C4-2B (cell line): Measurements from ENCODE around the gene RAPGEF4.
"Not testable (repeated sequence)": the region's sequence is repeated elsewhere in the genome, so short reads cannot be mapped to it uniquely, and the experiment has no call there.

Experiments
- H3K27ac ChIP-seq: fragments of 450-650 bp; 2 replicates; pipeline ENCODE4 v1.5.1; 2017
- ZFX ChIP-seq: fragments of 450-650 bp; IDR thresholded peaks from 2 replicates; pipeline ENCODE4 v1.6.1; 2017
- TF ChIP-seq, protein P1 (sequence below): fragments of 450-650 bp; conservative IDR thresholded peaks from 2 replicates; pipeline ENCODE4 v1.5.1; 2017; ENCODE audit warnings: mild to moderate bottlenecking

The RAPGEF4 gene

DNA sequence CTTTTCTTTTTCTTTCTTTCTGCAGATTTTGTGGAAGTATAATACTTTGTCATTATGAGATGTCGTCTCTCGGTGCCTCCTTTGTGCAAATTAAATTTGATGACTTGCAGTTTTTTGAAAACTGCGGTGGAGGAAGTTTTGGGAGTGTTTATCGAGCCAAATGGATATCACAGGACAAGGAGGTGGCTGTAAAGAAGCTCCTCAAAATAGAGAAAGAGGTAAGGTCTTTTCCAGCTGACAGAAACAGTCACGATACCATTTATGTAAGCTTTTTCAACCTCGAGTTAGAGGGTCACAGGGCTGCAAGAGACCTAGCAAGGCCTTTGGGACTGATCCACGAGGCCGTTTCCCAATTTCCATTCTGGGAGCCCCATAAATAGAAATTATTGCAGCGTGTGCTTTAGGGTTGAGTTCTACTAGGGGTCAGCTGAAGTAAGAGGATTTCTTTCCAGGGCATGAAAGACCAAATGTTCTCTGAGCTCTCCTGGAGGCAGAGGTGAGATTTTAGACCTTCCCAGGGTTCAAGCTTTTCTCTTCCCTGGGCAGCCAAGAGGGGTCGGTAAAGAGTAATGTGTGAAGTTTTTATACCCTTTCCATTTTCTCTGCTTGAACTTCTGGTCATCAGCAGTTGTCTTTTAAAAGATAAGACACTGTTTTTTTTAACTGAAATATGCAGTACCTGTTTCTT lies 355.5 kb downstream of the RAPGEF4 start:
- TF ChIP-seq ZFX, result no peak
- TF ChIP-seq, protein P1, sequence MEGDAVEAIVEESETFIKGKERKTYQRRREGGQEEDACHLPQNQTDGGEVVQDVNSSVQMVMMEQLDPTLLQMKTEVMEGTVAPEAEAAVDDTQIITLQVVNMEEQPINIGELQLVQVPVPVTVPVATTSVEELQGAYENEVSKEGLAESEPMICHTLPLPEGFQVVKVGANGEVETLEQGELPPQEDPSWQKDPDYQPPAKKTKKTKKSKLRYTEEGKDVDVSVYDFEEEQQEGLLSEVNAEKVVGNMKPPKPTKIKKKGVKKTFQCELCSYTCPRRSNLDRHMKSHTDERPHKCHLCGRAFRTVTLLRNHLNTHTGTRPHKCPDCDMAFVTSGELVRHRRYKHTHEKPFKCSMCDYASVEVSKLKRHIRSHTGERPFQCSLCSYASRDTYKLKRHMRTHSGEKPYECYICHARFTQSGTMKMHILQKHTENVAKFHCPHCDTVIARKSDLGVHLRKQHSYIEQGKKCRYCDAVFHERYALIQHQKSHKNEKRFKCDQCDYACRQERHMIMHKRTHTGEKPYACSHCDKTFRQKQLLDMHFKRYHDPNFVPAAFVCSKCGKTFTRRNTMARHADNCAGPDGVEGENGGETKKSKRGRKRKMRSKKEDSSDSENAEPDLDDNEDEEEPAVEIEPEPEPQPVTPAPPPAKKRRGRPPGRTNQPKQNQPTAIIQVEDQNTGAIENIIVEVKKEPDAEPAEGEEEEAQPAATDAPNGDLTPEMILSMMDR, result peak; percentile 17
- no peak overlapping the region for H3K27ac ChIP-seq

DNA sequence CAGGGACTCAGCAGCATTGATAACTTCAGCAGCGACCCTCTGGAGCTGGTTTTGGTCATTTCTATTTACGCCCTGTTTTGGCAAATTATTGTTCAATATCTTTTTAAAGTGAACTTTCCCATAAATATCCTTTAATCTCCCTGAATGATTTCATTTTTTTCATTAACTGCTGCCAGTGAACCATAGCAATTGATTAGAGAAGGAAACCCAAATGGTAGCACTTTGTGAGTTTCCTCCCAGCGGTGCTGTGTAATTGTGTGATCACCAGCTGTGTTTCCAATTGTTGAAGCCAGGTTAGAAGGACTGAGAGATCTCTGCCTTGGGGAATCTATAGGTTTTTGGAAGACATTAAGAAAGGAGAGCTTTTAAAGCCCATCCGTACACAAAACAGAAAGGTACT lies 356.3 kb downstream of the RAPGEF4 start:
- TF ChIP-seq ZFX, result no peak
- TF ChIP-seq, protein P1, result no peak
- no peak overlapping the region for H3K27ac ChIP-seq

DNA sequence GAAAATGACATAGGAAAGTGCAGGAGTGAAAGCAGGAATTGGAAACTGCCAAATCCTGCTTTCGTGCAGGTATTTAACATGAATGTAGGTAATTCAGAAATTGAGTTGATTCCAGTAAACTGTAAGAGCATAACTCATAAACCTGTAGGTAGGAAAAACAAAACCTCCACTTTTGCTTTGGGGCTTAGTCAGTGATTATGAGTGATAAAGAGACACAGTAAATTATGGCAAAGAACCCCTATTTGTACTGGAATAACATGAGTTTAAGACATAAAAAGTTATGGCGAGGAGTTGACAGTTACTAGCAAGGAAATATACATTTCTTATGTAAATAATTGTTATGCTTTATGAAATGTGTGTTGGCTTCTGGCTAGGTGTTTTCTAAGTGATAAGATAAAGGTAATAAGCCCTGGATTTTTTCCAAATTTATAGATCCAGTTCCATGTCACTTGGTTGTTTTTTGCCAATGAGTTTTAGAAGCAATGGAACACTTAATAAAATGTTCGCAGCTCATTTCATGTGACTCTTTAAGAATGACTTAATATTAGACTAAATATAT lies 357.3 kb downstream of the RAPGEF4 start:
- TF ChIP-seq ZFX, result no peak
- TF ChIP-seq, protein P1, result no peak
- H3K27ac ChIP-seq, result no peak overlapping the region

DNA sequence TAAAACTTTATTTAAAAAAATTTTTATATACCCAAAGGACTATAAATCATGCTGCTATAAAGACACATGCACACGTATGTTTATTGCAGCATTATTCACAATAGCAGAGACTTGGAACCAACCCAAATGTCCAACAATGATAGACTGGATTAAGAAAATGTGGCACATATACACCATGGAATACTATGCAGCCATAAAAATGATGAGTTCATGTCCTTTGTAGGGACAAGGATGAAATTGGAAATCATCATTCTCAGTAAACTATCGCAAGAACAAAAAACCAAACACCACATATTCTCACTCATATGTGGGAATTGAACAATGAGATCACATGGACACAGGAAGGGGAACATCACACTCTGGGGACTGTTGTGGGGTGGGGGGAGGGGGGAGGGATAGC lies 358.0 kb downstream of the RAPGEF4 start:
- H3K27ac ChIP-seq, result not testable (repeated sequence)

DNA sequence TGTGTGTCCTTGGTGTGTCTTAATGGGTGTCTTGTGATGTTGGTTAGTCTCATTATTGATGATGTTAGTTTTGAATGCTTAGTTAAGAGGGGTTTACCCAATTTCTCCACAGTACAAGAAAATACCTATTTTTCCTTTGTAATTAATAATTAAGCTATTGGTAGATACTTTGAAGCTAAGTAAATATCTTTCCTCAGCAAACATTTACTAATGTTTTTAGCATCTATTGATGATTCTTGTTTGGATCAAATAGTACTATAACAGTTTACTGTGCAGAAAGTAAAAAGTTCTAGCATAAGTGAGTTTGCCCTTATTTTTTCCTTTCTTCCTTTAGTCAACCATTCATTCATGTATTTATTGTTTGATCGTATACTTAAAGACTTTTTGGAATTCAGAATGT lies 359.1 kb downstream of the RAPGEF4 start:
- TF ChIP-seq, protein P1, result no peak
- no peak for TF ChIP-seq ZFX
- no peak overlapping the region for H3K27ac ChIP-seq

DNA sequence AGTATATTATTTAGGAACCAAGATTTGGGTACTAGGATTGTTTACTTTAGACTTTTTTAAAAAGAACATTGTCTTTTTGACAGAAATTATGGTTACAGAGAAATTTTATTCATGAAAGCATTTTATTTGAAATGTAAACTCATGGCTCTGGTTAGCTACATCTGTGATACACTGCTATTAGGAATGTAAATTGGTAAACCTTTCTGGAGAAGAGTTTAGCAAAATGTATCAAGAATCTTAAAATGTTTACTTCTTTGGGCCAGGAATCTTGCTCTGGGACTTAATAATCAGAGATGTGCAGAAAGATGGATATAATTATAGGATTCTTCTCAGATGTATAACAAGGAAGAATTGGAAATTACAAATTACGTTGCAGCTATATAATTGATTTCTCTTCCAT lies 359.7 kb downstream of the RAPGEF4 start:
- no peak overlapping the region for H3K27ac ChIP-seq
- TF ChIP-seq, protein P1, result no peak
- no peak for TF ChIP-seq ZFX

DNA sequence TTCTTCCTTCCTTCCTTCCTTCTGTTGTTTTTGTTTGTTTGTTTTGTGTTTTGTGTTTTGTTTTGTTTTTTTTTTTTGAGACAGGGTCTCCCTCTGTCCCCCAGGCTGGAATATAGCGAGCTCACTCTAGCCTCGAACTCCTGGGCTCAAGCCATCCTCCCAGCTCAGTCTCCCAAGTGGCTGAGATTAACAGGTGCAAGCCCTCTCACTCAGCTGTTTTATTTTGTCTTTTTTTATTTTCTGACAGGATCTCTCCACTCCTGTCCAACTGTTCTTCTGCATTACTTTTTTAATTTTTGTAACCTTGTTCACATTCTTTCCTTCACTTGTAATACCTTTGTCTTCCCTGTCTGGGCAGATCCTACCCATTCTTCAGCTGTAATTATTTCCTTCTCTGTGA lies 363.6 kb downstream of the RAPGEF4 start:
- H3K27ac ChIP-seq, result no peak overlapping the region
- no peak for TF ChIP-seq ZFX
- TF ChIP-seq, protein P1, result no peak

DNA sequence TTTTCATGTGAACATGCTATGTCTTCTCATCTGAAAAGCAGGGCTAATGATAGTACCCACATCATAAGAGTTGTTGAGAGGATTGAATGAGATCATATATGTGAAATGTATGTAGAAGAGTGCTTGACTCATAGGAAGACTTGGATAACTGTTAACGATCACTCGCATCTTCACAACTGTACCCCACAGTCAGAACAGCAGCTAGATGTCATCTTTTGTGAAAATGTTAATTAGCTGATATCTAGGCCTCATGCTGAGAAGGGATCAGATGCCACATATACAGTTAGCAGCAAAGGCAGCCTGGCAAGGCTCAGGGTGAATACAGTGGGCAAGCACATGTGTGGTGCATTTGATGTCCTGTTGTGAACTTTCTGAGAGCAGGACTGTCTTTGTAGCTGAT lies 364.2 kb downstream of the RAPGEF4 start:
- H3K27ac ChIP-seq, result no peak overlapping the region
- no peak for TF ChIP-seq ZFX
- TF ChIP-seq, protein P1, result no peak
